NCI-H226 (cell line): Measurements from ENCODE around the gene PITX1.

Experiments
- DNase-seq: peaks from one replicate; pipeline ENCODE4 v3.0.0-alpha.2; 2015

Gene PITX1

DNA sequence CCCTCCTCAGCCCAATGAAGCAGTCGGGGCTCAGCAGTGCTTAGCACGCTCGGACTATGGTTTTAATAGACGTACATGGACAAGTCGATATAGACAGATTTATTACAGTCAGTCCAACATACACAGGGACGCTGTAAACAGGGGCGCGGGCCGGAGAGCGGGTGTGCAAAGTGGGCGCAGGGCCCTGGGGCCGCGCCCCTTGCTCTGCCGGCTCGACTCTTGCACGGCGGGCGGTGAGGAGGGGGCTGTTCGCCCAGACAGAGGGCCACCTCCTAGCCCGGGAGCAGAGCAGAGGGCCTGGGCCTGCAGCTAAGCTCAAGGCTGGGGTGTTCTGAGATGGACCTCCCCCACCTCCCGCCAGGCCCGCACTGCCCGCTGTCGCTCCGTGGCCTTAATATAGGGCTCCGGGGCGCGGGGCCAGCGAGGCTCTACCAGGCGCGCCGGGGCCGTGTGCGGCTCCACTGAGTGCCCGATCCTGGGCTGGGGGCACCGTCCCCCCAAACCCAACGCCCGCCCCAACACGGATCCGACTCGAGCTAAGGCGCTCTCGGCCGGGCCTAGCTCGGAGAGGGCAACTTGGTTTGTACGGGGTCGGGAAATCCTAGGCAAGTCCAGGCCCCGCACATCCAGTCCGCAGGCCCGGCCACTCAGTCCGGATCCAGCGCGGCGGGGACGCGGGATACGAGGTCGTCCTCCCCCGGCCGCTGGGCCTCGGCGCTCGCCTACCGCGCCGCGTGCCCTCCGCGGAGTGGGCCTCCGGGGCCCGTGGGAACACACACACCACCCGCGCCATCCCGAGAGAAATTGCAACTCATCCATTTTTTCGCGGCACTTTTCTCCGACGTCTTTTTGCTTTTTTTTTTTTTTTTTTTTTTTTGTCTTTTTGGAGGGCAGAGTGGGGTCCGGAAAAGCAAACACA lies 6.1 kb downstream of the PITX1 start:
- no peak for DNase-seq

DNA sequence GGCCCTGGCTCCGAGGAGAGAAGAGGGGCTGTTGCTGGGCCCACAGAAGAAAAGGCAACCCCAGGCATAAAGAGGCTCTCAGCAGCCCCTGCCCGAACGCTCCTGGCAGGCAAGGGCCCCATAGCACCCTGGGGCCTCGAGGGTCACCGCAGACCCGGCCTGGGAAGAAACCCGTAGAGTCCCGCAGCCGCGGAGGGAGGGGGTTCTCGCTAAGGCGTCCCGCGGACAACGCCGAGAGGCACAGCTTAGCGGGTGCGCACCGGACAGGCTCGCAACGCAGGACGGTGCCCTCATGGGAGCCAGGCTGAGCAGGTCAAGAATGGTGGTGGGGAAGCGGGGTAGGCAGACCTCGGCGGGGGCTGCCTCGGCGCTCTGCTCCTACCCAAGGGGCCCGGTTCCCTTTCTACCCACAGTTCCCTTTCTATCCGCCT lies 6.7 kb downstream of the PITX1 start:
- no peak for DNase-seq

GRCh38 chr5:135026645-135027265 lies 7.3 kb downstream of the PITX1 start:
- no peak for DNase-seq

DNA sequence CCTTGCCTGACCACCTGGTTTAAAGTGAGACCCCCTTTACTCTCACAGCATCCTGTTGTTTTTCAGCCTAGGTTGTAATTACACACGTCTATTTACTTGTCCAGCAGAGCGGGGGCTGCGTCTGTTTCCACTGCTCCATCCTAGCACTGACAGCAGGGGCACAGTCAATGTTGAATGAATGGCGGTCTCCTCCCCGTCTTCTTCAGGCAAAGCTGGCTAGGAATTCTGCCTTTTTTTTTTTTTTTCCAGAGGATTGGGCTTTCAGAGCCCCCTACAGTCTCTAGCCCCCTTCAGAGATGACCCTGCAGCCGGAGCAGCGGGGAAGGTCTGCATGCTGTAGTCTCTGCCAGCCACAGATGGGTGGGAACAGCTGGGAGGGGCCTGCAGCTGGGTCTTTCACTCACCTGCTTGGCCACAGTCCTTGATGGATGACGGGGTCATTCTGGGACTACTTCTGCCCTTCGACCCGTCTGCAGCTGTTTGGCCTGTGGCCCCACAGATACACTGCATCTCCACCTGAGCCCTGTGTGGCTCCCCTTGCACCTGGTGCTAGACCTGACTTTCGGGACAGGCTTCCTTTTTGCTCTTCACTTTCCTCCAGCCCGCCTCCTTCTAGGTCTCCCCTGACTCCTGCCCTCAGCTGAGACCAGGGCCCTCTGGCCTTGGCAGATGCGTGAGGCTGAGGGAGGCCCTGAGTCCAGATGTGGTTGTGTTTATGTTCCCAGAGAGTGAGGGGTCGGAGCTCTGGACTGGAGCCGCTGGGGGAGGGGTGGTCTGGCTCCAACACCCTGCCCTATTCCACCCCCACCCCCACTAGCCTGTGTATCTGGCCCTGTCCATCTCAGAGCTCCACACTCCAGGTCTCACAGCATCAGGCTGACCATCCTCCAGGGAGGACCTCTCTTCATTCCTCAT lies 8.0 kb downstream of the PITX1 start:
- DNase-seq: no peak

- DNase-seq: peak; percentile 52
These were observed 8.9 kb downstream of the PITX1 start for GRCh38 chr5:135024956-135025729.

GRCh38 chr5:135020111-135020895 lies 13.7 kb downstream of the PITX1 start:
- no peak for DNase-seq

- DNase-seq: no peak
These were observed 14.7 kb downstream of the PITX1 start for GRCh38 chr5:135019314-135019713.

DNA sequence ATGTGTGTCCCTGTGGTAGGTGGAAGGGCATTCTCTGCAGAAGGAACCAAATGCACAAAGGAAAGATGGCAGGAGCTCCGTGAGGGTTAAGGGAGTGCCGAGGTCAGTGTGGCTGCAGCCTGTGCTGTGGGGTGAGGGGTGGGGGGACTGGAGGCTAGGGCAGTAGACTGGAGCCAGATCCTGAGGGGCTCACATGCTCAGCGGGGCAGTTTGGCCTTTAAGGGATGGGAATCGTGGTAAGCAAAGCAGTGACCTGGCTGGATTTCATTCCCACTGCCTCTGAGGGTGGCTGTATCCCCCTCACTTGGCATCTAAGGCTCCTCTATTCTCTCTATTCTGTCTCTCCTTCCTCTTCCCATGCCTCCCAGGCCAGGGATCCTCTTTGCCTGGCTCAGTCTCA lies 15.6 kb downstream of the PITX1 start:
- DNase-seq: no peak

GRCh38 chr5:135016861-135017290 lies 17.2 kb downstream of the PITX1 start:
- no peak for DNase-seq

DNA sequence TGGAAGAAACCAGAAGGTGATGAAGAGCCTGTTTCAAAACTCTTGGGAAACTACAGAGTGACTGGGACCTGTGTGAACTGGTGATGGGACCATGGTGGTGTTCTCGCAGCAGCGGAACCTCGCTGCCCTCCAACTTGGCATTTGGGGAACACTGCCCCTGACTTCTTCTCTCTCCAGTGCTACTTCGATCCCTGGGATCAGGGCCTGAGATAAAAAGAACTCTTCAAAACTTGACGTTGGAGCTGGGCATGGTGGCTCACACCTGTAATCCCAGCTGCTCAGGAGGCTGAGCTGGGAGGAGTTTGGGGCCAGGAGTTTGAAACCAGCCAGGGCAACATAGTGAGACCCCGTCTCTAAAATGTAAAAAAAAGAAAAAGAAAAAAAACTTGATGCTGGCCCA lies 18.1 kb downstream of the PITX1 start:
- DNase-seq: no peak

GRCh38 chr5:135013947-135014570 lies 20.0 kb downstream of the PITX1 start:
- no peak for DNase-seq

GRCh38 chr5:135013445-135013844 lies 20.6 kb downstream of the PITX1 start:
- DNase-seq: no peak

DNA sequence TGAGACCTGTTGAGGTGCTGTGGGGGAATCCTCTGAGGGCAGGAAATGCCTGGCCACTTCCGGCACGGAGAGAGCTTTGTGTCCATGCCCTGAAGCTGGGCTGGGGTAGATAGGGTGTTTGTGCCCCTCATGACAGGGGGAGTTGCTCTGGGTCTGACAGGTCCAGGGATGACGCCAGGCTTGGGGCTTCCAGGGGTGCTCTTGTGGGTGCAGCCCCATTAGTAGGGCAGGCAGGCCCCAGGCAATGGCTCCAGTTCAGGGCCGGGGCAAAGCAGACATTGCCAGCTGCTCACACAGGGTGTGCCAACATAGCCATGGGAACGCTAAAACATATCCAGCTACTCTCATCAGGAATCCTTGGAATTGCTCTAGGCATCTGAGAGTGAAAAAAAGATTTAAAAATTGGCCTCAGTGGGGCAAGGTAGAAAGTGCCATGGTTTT lies 21.1 kb downstream of the PITX1 start:
- DNase-seq: no peak

DNA sequence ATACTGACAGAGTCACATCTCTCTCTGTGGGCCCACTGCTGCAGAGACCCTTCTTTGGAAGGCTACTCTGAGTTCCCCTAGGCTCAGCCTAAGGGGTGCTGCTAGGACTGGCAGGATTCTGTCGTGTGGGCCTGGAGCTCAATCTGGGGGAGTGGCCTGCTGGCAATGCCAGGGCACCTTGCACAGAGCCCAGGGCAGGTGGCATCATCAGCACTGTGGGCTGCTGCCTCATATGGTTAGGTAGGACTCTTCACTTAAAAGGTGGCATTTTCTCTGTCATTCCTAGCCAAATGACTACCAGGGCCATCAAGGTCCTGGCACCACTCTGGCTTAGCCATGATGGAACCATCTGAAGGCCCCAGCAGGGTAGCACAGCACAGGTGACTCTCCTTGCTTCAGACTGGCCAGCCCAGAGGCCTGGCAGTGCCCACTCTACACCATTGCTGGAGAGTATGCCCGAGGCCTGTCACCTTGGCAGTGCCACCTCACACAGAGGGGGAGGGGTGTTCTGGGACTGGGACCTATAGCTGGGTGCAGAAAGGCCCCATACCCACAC lies 21.9 kb downstream of the PITX1 start:
- no peak for DNase-seq

DNA sequence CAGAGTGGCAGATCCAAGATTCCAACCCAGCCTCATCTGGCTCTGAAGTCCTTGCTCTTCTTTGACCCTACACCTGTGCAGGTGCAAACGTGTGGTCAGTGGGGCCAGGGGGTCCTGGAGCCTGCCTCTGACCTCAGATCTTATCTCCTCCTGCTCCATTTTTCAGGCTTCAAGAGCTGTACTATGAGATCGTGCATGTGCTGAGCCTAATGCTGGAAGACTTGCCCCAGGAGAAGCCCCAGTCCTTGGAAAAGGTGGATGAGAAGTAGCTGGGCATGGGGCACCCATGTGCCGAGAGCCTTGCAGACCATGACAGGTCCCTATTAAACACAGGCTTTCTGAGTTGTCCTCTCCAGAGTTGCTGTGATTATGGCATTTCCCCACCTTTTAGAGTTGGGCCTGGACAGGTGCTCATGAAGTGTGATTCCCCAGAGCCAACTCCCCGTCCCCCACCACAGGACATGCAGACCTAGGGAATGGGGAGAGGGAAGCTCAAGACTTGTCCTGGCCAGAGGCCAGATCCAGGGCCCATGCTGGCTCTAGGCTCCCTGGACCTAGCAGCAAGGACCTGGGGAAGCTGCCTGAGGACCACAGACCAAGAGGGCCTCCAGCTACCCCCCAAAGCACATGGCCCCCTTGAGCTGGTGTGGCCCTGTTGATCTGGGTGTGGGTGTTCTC lies 22.5 kb downstream of the PITX1 start:
- DNase-seq: no peak

DNA sequence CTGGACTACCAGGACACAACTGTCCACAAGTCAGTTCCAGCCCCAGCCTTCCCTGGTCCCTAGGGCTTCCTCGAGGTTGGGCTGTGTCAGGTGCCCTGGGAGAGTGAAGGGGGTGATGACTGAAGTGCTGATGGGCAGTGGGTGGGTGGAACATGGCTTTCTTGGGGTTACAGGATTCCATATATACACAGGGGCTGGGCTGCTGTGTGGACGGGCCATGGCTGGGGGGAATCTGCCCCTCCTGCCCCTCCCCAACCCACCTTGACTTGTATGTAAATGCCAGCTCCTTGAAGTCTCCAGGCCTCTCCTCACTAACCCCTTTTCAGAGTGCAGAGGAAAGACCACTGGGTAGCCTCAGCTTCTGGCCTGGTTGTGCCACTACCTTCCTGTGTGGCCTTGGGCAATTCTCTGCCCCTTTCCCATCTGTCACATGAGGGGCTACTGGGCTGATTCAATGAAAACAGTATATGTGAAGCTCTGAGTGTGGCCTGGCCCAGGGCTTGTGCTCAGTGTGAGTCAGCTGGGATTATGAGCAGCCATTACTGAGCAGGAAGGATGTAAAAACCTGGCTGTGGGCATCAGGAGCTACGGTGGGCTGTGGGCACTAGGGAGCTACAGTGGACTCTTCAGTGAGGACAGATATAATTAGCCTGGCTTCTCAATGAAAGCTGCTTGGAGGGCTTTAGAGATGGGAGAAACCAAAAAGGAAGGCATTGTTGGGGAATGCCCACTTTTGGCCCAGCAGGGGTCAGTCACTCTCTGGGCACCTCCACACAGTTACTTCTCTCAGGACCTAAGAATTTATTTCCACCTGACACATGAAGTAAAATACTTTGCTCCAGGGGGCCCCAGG lies 23.3 kb downstream of the PITX1 start:
- DNase-seq: no peak

- no peak for DNase-seq
These were observed 24.1 kb downstream of the PITX1 start for GRCh38 chr5:135009736-135010501.
